Left ventricle myocardium inferior (tissue), 1 donor: ENCODE measurements around the gene UBTD2. TPM values are rescaled to one million over a fixed set of nuclear protein-coding genes. Genes with fewer than 3 reads are reported as not detected.

Experiments used
- DNase-seq: peaks from one replicate; pipeline ENCODE4 v3.0.0-alpha.2; 2020
- H3K27ac ChIP-seq: fragments of 200-600 bp; replicated peaks from 2 replicates; pipeline ENCODE4 v1.8.0; 2021
- H3K27me3 ChIP-seq: fragments of 200-600 bp; 2 replicates; pipeline ENCODE4 v1.8.0; 2021; ENCODE audit warnings: low read depth
- H3K36me3 ChIP-seq: fragments of 200-600 bp; 2 replicates; pipeline ENCODE4 v1.8.0; 2021
- H3K4me1 ChIP-seq: fragments of 200-600 bp; 2 replicates; pipeline ENCODE4 v1.8.0; 2021
- H3K4me3 ChIP-seq: fragments of 200-600 bp; 2 replicates; pipeline ENCODE4 v1.8.0; 2021; ENCODE audit warnings: mild to moderate bottlenecking, moderate library complexity
- H3K9me3 ChIP-seq: fragments of 200-600 bp; replicated peaks from 2 replicates; pipeline ENCODE4 v1.8.0; 2021
- CTCF ChIP-seq: fragments of 200-600 bp; IDR thresholded peaks from 2 replicates; pipeline ENCODE4 v1.8.0; 2021; ENCODE audit warnings: antibody characterized with exemption, mild to moderate bottlenecking, borderline replicate concordance
- intact Hi-C: fragments of 100-400 bp; cut with micrococcal nuclease; formaldehyde crosslinking; loops from one replicate; pipeline ENCODE4 v1.11.0; 2022
- total RNA-seq: library from RNA; stranded (reverse); fragmentation: NEBNext Ultra II Directional; extraction: Animal tissue kit (Norgen Biotek cat#: 25700); gene quantifications from one replicate; pipeline ENCODE4 v1.2.1, GENCODE V29; 2021
- donor health status: DM: no; HTN: yes; CAD: no; lungs with severe emphysema.

Gene UBTD2
- total RNA-seq, 1 donor from 2014 or later = 7.6 TPM

DNA sequence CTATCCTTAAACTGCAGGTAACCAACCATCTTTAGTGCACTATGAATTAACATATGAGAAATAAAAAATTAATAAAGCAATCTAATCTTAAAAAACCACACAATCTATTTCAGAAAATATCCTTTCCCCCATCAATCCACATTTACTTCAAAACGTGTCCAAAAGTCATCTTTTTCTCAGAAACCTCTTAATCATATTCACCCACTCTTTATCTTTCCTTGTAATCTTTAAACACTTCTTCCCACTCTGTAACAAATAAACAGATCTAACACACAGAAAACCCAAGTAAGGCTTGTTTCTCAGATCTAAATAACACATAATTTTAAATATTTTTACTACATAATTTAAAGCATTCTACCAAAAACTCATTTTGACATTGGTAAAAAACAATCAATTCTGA is 45.2 kb downstream of the UBTD2 start:
- H3K9me3 ChIP-seq = no peaks in the 10 kb centered on the region
- no peak overlapping the region for H3K4me3 ChIP-seq
- no peaks in the 10 kb centered on the region for H3K27me3 ChIP-seq
- intact Hi-C loops = no loop called here
- no peak for TF ChIP-seq CTCF
- peaks cover 10% of the 10 kb centered on the region for H3K36me3 ChIP-seq
- DNase-seq = no peak
- peaks cover 24% of the 10 kb centered on the region for H3K4me1 ChIP-seq
- no peak overlapping the region for H3K27ac ChIP-seq

GRCh38 chr5:172235827-172236736 is 47.5 kb downstream of the UBTD2 start:
- no peak for DNase-seq
- intact Hi-C loops = no loop called here
- H3K9me3 ChIP-seq = no peaks in the 10 kb centered on the region
- H3K4me3 ChIP-seq = no peak overlapping the region
- H3K27me3 ChIP-seq = no peaks in the 10 kb centered on the region
- no peak overlapping the region for H3K27ac ChIP-seq
- H3K4me1 ChIP-seq = peaks cover 24% of the 10 kb centered on the region
- peaks cover 31% of the 10 kb centered on the region for H3K36me3 ChIP-seq
- no peak for TF ChIP-seq CTCF

DNA sequence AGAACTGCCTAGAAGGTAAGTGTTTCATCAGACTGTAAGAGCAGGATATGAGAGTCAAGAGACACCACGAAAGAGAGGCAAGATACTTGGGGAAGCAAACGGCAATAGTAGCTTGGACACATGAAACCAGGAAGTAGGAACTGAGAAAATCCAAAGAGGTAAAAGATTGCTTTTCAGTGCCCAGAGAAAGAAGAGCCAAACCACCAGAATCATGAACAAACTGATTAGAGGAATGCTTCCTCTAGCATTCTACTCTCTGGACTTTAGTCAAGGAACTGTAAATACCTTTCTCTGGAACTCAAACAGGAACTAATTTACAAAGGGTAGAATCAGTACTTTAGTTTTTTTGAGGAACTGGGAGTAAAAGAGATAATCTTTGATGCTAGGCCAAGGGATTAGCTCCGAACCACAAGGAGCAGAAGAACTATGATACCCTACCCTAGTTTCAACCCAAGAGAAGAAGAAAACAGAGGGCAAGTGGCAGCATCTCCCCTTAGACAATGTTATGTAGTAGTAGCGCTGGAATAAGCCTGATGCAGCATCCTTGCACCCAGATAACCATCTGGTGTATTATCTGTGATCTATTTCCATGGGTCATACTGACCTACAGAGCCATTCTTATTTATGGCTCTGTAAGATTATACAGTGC is 48.3 kb downstream of the UBTD2 start:
- Histone ChIP-seq H3K27ac (no peak overlapping the region), H3K4me1 (peaks cover 24% of the 10 kb centered on the region), H3K4me3 (no peak overlapping the region), H3K36me3 (peaks cover 40% of the 10 kb centered on the region), H3K9me3 (no peaks in the 10 kb centered on the region), H3K27me3 (no peaks in the 10 kb centered on the region)
- intact Hi-C loops = no loop called here
- no peak for TF ChIP-seq CTCF
- DNase-seq = no peak

DNA sequence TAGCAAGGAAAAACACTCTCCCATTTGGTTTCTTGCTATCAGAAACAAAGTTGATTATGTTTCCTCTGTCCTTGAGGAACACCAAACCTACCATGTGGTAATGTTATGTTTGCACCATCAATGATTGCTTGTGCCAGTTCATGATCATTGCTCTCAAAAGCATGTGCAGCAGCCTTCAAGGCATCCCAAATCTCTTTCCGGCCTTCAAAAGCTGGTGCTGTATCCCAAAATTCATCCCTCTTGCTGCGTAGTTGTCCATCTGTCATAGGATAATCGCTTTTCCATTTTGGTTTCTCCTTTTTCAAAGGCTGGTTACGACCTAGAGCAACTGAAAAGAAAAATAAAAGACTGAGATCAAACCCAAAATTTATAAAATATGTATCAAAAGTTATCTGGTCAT is 49.5 kb downstream of the UBTD2 start:
- no peak overlapping the region for H3K27ac ChIP-seq
- H3K36me3 ChIP-seq = peaks cover 49% of the 10 kb centered on the region
- no peak for DNase-seq
- intact Hi-C loops = no loop called here
- H3K27me3 ChIP-seq = no peaks in the 10 kb centered on the region
- H3K4me3 ChIP-seq = no peak overlapping the region
- no peaks in the 10 kb centered on the region for H3K9me3 ChIP-seq
- TF ChIP-seq CTCF = no peak
- H3K4me1 ChIP-seq = peaks cover 24% of the 10 kb centered on the region

GRCh38 chr5:172229904-172230303 is 53.7 kb downstream of the UBTD2 start:
- H3K4me1 ChIP-seq = peaks cover 2% of the 10 kb centered on the region
- DNase-seq = no peak
- H3K4me3 ChIP-seq = no peak overlapping the region
- no peaks in the 10 kb centered on the region for H3K9me3 ChIP-seq
- intact Hi-C loops = no loop called here
- no peaks in the 10 kb centered on the region for H3K27me3 ChIP-seq
- H3K36me3 ChIP-seq = peaks cover 49% of the 10 kb centered on the region
- TF ChIP-seq CTCF = no peak
- no peak overlapping the region for H3K27ac ChIP-seq
